WTC11 (cell line): ENCODE results near the gene CPNE2. TPM values are rescaled to one million over a fixed set of nuclear protein-coding genes. Genes with fewer than 3 reads are reported as not detected.

Source experiments
- ATAC-seq: fragments of 200-7000 bp; cut with Tn5 transposase; 2 replicates; pipeline ENCODE4 v1.10.0; 2021; ENCODE audit warnings: mild to moderate bottlenecking, moderate library complexity
- CTCF ChIA-PET: fragments of 300-600 bp; sonication (Branson Sonifier 250); formaldehyde crosslinking; loops from one replicate; lab custom pipeline; 2021; ENCODE audit warnings: antibody characterized with exemption; lab: Charles Lee
- POLR2A ChIA-PET: fragments of 350-600 bp; sonication (Branson Sonifier 250); formaldehyde crosslinking; loops from one replicate; lab custom pipeline; 2021; ENCODE audit warnings: antibody characterized with exemption; lab: Charles Lee
- DNase-seq: peaks from one replicate; pipeline ENCODE4 v3.0.0; 2021; ENCODE audit warnings: low spot score
- H3K27ac Mint-ChIP-seq: 2 replicates; pipeline ENCODE4 v1.8.0; 2021; ENCODE audit warnings: mixed read lengths
- H3K27me3 Mint-ChIP-seq: 2 replicates; pipeline ENCODE4 v1.8.0; 2021; ENCODE audit warnings: low read depth, mild to moderate bottlenecking, moderate library complexity, mixed read lengths
- H3K36me3 Mint-ChIP-seq: 2 replicates; pipeline ENCODE4 v1.8.0; 2021; ENCODE audit warnings: mixed read lengths
- H3K4me1 Mint-ChIP-seq: 2 replicates; pipeline ENCODE4 v1.8.0; 2022; ENCODE audit warnings: mixed read lengths
- H3K4me3 Mint-ChIP-seq: 2 replicates; pipeline ENCODE4 v1.8.0; 2021; ENCODE audit warnings: mild to moderate bottlenecking, moderate library complexity, mixed read lengths
- H3K9me3 Mint-ChIP-seq: 2 replicates; pipeline ENCODE4 v1.8.0; 2021; ENCODE audit warnings: mixed read lengths
- AFF4 ChIP-seq: sonication (generic); formaldehyde crosslinking; IDR thresholded peaks from 2 replicates; pipeline ENCODE4 v1.8.1; 2023; ENCODE audit warnings: mild to moderate bottlenecking, missing genetic modification reagents, borderline replicate concordance
- CBFB ChIP-seq: sonication (generic); formaldehyde crosslinking; IDR thresholded peaks from 2 replicates; pipeline ENCODE4 v1.8.1; 2022; ENCODE audit warnings: mild to moderate bottlenecking, low read depth, missing genetic modification reagents
- EMX1 ChIP-seq: fragments of 250-450 bp; sonication (Bioruptor Pico); IDR thresholded peaks from 2 replicates; pipeline ENCODE4 v1.8.0; 2021; ENCODE audit warnings: mild to moderate bottlenecking
- FOXP1 ChIP-seq: sonication (generic); formaldehyde crosslinking; IDR thresholded peaks from 2 replicates; pipeline ENCODE4 v1.8.0; 2022; ENCODE audit warnings: missing genetic modification reagents, mild to moderate bottlenecking, moderate library complexity, borderline replicate concordance
- IRF2 ChIP-seq: sonication (generic); formaldehyde crosslinking; IDR thresholded peaks from 2 replicates; pipeline ENCODE4 v1.8.0; 2022; ENCODE audit warnings: low read depth, missing genetic modification reagents, borderline replicate concordance
- JAZF1 ChIP-seq: fragments of 250-450 bp; sonication (Bioruptor Pico); IDR thresholded peaks from 2 replicates; pipeline ENCODE4 v1.9.0; 2021; ENCODE audit warnings: moderate library complexity, mild to moderate bottlenecking, inconsistent platforms
- KAT7 ChIP-seq: sonication (generic); formaldehyde crosslinking; IDR thresholded peaks from 2 replicates; pipeline ENCODE4 v1.8.1; 2023; ENCODE audit warnings: missing genetic modification reagents, mild to moderate bottlenecking, borderline replicate concordance
- MYBL2 ChIP-seq: sonication (generic); formaldehyde crosslinking; IDR thresholded peaks from 2 replicates; pipeline ENCODE4 v1.8.1; 2023; ENCODE audit warnings: mild to moderate bottlenecking, moderate library complexity, missing genetic modification reagents
- OVOL2 ChIP-seq: fragments of 250-450 bp; sonication (Bioruptor Pico); IDR thresholded peaks from 2 replicates; pipeline ENCODE4 v1.9.0; 2021; ENCODE audit warnings: mild to moderate bottlenecking, borderline replicate concordance
- TEAD4 ChIP-seq: sonication (generic); formaldehyde crosslinking; IDR thresholded peaks from 2 replicates; pipeline ENCODE4 v1.8.0; 2022; ENCODE audit warnings: mild to moderate bottlenecking, missing genetic modification reagents
- ZNF138 ChIP-seq: sonication (generic); formaldehyde crosslinking; conservative IDR thresholded peaks from 2 replicates; pipeline ENCODE4 v1.8.1; 2022; ENCODE audit warnings: mild to moderate bottlenecking, moderate library complexity, missing genetic modification reagents
- ZNF416 ChIP-seq: fragments of 250-450 bp; sonication (Bioruptor Pico); IDR thresholded peaks from 2 replicates; pipeline ENCODE4 v1.9.0; 2021; ENCODE audit warnings: mild to moderate bottlenecking, inconsistent platforms
- total RNA-seq: library from RNA; stranded (reverse); gene quantifications from 3 replicates; pipeline ENCODE4 v1.2.3, GENCODE V29; 2021
- TF ChIP-seq, protein P1 (sequence below): fragments of 200-600 bp; IDR thresholded peaks from 2 replicates; pipeline ENCODE4 v1.8.0; 2022; ENCODE audit warnings: antibody characterized with exemption
- TF ChIP-seq, protein P2 (sequence below): fragments of 250-450 bp; sonication (Bioruptor Pico); IDR thresholded peaks from 2 replicates; pipeline ENCODE4 v1.9.0; 2021; ENCODE audit warnings: mild to moderate bottlenecking, borderline replicate concordance
- TF ChIP-seq, protein P3 (sequence below): sonication (generic); formaldehyde crosslinking; IDR thresholded peaks from 2 replicates; pipeline ENCODE4 v1.8.0; 2022; ENCODE audit warnings: mild to moderate bottlenecking, missing genetic modification reagents
- TF ChIP-seq, protein P4 (sequence below): sonication (generic); formaldehyde crosslinking; IDR thresholded peaks from 2 replicates; pipeline ENCODE4 v1.8.1; 2023; ENCODE audit warnings: mild to moderate bottlenecking, moderate library complexity, missing genetic modification reagents
- TF ChIP-seq, protein P5 (sequence below): sonication (generic); formaldehyde crosslinking; IDR thresholded peaks from 2 replicates; pipeline ENCODE4 v1.8.1; 2023; ENCODE audit warnings: mild to moderate bottlenecking, missing genetic modification reagents

The CPNE2 gene
- total RNA-seq, 1 experiment from 2014 or later: 14.0 TPM

DNA sequence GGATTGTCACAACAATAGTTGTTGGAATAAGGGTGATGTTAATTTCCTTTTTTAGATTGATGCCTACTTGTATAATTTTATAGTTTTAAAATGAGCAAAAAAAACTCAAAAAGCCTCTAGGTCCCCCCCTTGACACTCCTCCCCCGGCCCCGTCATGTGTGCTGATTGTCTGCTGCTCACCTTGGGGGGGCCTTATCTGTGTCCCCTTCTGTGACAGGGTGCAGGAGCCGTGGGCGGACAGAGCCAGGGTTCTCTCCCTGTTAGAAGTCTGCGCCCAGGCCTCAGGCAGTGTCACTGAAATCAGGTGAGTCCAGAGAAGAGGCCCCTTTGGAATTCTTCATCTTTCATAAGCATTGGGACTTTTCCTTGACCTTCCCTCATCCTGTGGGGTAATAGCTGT lies 27.4 kb upstream of the CPNE2 start (continued):
- TF ChIP-seq TEAD4 (CRISPR knock-in tag): no peak
- TF ChIP-seq, protein P1, sequence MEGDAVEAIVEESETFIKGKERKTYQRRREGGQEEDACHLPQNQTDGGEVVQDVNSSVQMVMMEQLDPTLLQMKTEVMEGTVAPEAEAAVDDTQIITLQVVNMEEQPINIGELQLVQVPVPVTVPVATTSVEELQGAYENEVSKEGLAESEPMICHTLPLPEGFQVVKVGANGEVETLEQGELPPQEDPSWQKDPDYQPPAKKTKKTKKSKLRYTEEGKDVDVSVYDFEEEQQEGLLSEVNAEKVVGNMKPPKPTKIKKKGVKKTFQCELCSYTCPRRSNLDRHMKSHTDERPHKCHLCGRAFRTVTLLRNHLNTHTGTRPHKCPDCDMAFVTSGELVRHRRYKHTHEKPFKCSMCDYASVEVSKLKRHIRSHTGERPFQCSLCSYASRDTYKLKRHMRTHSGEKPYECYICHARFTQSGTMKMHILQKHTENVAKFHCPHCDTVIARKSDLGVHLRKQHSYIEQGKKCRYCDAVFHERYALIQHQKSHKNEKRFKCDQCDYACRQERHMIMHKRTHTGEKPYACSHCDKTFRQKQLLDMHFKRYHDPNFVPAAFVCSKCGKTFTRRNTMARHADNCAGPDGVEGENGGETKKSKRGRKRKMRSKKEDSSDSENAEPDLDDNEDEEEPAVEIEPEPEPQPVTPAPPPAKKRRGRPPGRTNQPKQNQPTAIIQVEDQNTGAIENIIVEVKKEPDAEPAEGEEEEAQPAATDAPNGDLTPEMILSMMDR: no peak
- TF ChIP-seq, protein P2, sequence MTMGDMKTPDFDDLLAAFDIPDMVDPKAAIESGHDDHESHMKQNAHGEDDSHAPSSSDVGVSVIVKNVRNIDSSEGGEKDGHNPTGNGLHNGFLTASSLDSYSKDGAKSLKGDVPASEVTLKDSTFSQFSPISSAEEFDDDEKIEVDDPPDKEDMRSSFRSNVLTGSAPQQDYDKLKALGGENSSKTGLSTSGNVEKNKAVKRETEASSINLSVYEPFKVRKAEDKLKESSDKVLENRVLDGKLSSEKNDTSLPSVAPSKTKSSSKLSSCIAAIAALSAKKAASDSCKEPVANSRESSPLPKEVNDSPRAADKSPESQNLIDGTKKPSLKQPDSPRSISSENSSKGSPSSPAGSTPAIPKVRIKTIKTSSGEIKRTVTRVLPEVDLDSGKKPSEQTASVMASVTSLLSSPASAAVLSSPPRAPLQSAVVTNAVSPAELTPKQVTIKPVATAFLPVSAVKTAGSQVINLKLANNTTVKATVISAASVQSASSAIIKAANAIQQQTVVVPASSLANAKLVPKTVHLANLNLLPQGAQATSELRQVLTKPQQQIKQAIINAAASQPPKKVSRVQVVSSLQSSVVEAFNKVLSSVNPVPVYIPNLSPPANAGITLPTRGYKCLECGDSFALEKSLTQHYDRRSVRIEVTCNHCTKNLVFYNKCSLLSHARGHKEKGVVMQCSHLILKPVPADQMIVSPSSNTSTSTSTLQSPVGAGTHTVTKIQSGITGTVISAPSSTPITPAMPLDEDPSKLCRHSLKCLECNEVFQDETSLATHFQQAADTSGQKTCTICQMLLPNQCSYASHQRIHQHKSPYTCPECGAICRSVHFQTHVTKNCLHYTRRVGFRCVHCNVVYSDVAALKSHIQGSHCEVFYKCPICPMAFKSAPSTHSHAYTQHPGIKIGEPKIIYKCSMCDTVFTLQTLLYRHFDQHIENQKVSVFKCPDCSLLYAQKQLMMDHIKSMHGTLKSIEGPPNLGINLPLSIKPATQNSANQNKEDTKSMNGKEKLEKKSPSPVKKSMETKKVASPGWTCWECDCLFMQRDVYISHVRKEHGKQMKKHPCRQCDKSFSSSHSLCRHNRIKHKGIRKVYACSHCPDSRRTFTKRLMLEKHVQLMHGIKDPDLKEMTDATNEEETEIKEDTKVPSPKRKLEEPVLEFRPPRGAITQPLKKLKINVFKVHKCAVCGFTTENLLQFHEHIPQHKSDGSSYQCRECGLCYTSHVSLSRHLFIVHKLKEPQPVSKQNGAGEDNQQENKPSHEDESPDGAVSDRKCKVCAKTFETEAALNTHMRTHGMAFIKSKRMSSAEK (CRISPR knock-in tag): no peak
- TF ChIP-seq JAZF1 (CRISPR knock-in tag): no peak
- TF ChIP-seq, protein P3, sequence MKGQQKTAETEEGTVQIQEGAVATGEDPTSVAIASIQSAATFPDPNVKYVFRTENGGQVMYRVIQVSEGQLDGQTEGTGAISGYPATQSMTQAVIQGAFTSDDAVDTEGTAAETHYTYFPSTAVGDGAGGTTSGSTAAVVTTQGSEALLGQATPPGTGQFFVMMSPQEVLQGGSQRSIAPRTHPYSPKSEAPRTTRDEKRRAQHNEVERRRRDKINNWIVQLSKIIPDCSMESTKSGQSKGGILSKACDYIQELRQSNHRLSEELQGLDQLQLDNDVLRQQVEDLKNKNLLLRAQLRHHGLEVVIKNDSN (CRISPR knock-in tag): no peak
- no peak for TF ChIP-seq OVOL2
- TF ChIP-seq IRF2 (CRISPR knock-in tag): no peak
- no peak for TF ChIP-seq EMX1 (CRISPR knock-in tag)
- TF ChIP-seq, protein P4, sequence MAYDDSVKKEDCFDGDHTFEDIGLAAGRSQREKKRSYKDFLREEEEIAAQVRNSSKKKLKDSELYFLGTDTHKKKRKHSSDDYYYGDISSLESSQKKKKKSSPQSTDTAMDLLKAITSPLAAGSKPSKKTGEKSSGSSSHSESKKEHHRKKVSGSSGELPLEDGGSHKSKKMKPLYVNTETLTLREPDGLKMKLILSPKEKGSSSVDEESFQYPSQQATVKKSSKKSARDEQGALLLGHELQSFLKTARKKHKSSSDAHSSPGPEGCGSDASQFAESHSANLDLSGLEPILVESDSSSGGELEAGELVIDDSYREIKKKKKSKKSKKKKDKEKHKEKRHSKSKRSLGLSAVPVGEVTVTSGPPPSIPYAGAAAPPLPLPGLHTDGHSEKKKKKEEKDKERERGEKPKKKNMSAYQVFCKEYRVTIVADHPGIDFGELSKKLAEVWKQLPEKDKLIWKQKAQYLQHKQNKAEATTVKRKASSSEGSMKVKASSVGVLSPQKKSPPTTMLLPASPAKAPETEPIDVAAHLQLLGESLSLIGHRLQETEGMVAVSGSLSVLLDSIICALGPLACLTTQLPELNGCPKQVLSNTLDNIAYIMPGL (CRISPR knock-in tag): no peak
- no peak for TF ChIP-seq FOXP1
- TF ChIP-seq ZNF138 (CRISPR knock-in tag): no peak
- no peak for TF ChIP-seq ZNF416 (CRISPR knock-in tag)

DNA sequence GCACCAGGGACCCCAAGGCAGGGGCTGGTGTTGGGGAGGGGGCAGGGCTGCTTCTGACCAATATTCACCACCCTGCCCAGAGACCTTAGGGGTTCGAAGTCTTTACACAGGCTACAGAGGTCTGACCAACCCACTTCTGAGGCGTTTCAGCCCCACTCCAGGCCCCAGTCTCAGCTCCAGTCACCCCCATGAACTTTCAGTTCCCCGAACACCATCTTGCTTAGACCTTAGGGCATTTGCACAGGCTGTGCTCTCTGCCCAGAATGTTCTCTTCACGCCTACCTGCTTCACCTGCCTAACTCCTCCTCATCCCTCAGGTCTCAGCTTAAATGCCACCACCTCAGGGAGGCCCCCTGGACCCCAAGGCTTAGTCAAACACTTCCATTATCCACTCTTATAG lies 25.8 kb upstream of the CPNE2 start:
- no peak for TF ChIP-seq ZNF138 (CRISPR knock-in tag)
- no peak for TF ChIP-seq KAT7 (CRISPR knock-in tag)
- TF ChIP-seq, protein P5, sequence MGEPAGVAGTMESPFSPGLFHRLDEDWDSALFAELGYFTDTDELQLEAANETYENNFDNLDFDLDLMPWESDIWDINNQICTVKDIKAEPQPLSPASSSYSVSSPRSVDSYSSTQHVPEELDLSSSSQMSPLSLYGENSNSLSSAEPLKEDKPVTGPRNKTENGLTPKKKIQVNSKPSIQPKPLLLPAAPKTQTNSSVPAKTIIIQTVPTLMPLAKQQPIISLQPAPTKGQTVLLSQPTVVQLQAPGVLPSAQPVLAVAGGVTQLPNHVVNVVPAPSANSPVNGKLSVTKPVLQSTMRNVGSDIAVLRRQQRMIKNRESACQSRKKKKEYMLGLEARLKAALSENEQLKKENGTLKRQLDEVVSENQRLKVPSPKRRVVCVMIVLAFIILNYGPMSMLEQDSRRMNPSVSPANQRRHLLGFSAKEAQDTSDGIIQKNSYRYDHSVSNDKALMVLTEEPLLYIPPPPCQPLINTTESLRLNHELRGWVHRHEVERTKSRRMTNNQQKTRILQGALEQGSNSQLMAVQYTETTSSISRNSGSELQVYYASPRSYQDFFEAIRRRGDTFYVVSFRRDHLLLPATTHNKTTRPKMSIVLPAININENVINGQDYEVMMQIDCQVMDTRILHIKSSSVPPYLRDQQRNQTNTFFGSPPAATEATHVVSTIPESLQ: no peak
- no peak for TF ChIP-seq CBFB (CRISPR knock-in tag)
- TF ChIP-seq AFF4 (CRISPR knock-in tag): no peak
- TF ChIP-seq MYBL2 (CRISPR knock-in tag): no peak
- Mint-ChIP-seq H3K4me3 (no peak overlapping the region), H3K27ac (no peak overlapping the region), H3K4me1 (0 out of 2 replicates have a peak, but pooled peaks cover 5% of the 10 kb centered on the region), H3K36me3 (no peaks in the 10 kb centered on the region), H3K9me3 (no peaks in the 10 kb centered on the region), H3K27me3 (no peaks in the 10 kb centered on the region)
- DNase-seq (no peak), ATAC-seq (no peak)
- POLR2A ChIA-PET: interaction anchor here (0.7 kb wide), 1 partner anchor 10 kb away, joined by 3 read pairs; no protein-coding TSS in a partner anchor
- CTCF ChIA-PET: interaction anchor here (0.8 to 1.8 kb wide), 4 partner anchors 13 to 26 kb away, joined by 3 to 5 read pairs (median 5); partner anchors contain the start of gene CPNE2
